T-helper 1 cell treated with Interleukin-12 subunit alpha and Interleukin-12 subunit beta and Interleukin-4 antibody, amounts not matched to agents 30 μg/mL and 1 μg/mL, for 36 hours (primary cell): ENCODE data around the gene FGF12.

ENCODE experiments used
- H3K27ac Mint-ChIP-seq: one replicate; pipeline ENCODE4 v1.8.0; 2021; ENCODE audit warnings: mild to moderate bottlenecking, mixed read lengths
- H3K27me3 Mint-ChIP-seq: one replicate; pipeline ENCODE4 v1.8.0; 2021; ENCODE audit warnings: low read depth, mixed read lengths
- H3K36me3 Mint-ChIP-seq: one replicate; pipeline ENCODE4 v1.8.0; 2021; ENCODE audit warnings: low read depth, mixed read lengths
- H3K4me1 Mint-ChIP-seq: one replicate; pipeline ENCODE4 v1.8.0; 2021; ENCODE audit warnings: low read depth, mixed read lengths
- H3K4me3 Mint-ChIP-seq: one replicate; pipeline ENCODE4 v1.8.0; 2021; ENCODE audit warnings: mild to moderate bottlenecking, moderate library complexity, mixed read lengths
- H3K9me3 Mint-ChIP-seq: one replicate; pipeline ENCODE4 v1.8.0; 2021; ENCODE audit warnings: mixed read lengths

The FGF12 gene

GRCh38 chr3:192303235-192303634, 424.1 kb downstream of the FGF12 start:
- Mint-ChIP-seq H3K36me3 (no peaks in the 10 kb centered on the region), H3K27me3 (no peaks in the 10 kb centered on the region), H3K4me1 (no peaks in the 10 kb centered on the region), H3K9me3 (no peaks in the 10 kb centered on the region), H3K27ac (no peak overlapping the region), H3K4me3 (no peak overlapping the region)

- Mint-ChIP-seq H3K9me3 (no peaks in the 10 kb centered on the region), H3K36me3 (no peaks in the 10 kb centered on the region), H3K4me3 (no peak overlapping the region), H3K27ac (no peak overlapping the region), H3K4me1 (no peaks in the 10 kb centered on the region), H3K27me3 (no peaks in the 10 kb centered on the region)
Observed at GRCh38 chr3:192302721-192303120, 424.6 kb downstream of the FGF12 start.

- Mint-ChIP-seq H3K27me3 (no peaks in the 10 kb centered on the region), H3K4me3 (no peak overlapping the region), H3K27ac (no peak overlapping the region), H3K4me1 (no peaks in the 10 kb centered on the region), H3K36me3 (no peaks in the 10 kb centered on the region), H3K9me3 (no peaks in the 10 kb centered on the region)
Observed at GRCh38 chr3:192299921-192300320, 427.4 kb downstream of the FGF12 start.

- H3K4me3 Mint-ChIP-seq: no peak overlapping the region
- H3K36me3 Mint-ChIP-seq: no peaks in the 10 kb centered on the region
- H3K9me3 Mint-ChIP-seq: no peaks in the 10 kb centered on the region
- no peaks in the 10 kb centered on the region for H3K4me1 Mint-ChIP-seq
- H3K27ac Mint-ChIP-seq: no peak overlapping the region
- no peaks in the 10 kb centered on the region for H3K27me3 Mint-ChIP-seq
Observed at GRCh38 chr3:192296845-192297244, 430.5 kb downstream of the FGF12 start.

- H3K4me3 Mint-ChIP-seq: no peak overlapping the region
- H3K36me3 Mint-ChIP-seq: no peaks in the 10 kb centered on the region
- H3K27ac Mint-ChIP-seq: no peak overlapping the region
- no peaks in the 10 kb centered on the region for H3K27me3 Mint-ChIP-seq
- H3K9me3 Mint-ChIP-seq: no peaks in the 10 kb centered on the region
- H3K4me1 Mint-ChIP-seq: no peaks in the 10 kb centered on the region
Observed at GRCh38 chr3:192284443-192285072, 442.8 kb downstream of the FGF12 start.

GRCh38 chr3:192281207-192281880, 446.0 kb downstream of the FGF12 start:
- no peak overlapping the region for H3K27ac Mint-ChIP-seq

GRCh38 chr3:192279664-192280063, 447.7 kb downstream of the FGF12 start:
- H3K9me3 Mint-ChIP-seq: no peaks in the 10 kb centered on the region
- no peaks in the 10 kb centered on the region for H3K4me1 Mint-ChIP-seq
- no peak overlapping the region for H3K27ac Mint-ChIP-seq
- no peaks in the 10 kb centered on the region for H3K27me3 Mint-ChIP-seq
- no peak overlapping the region for H3K4me3 Mint-ChIP-seq
- H3K36me3 Mint-ChIP-seq: no peaks in the 10 kb centered on the region

More at GRCh38 chr3:192281207-192281880, 446.0 kb downstream of the FGF12 start:
- Mint-ChIP-seq H3K4me3 (no peak overlapping the region), H3K36me3 (no peaks in the 10 kb centered on the region), H3K4me1 (no peaks in the 10 kb centered on the region), H3K27me3 (no peaks in the 10 kb centered on the region), H3K9me3 (no peaks in the 10 kb centered on the region)

- Mint-ChIP-seq H3K9me3 (no peaks in the 10 kb centered on the region), H3K36me3 (no peaks in the 10 kb centered on the region), H3K4me3 (no peak overlapping the region), H3K4me1 (no peaks in the 10 kb centered on the region), H3K27ac (no peak overlapping the region), H3K27me3 (no peaks in the 10 kb centered on the region)
Observed at GRCh38 chr3:192277477-192277876, 449.9 kb downstream of the FGF12 start.

- Mint-ChIP-seq H3K4me3 (no peak overlapping the region), H3K27ac (no peak overlapping the region), H3K9me3 (no peaks in the 10 kb centered on the region), H3K36me3 (no peaks in the 10 kb centered on the region), H3K27me3 (no peaks in the 10 kb centered on the region), H3K4me1 (no peaks in the 10 kb centered on the region)
Observed at GRCh38 chr3:192275741-192276355, 451.5 kb downstream of the FGF12 start.

GRCh38 chr3:192273697-192274010, 453.7 kb downstream of the FGF12 start:
- no peaks in the 10 kb centered on the region for H3K36me3 Mint-ChIP-seq
- no peak overlapping the region for H3K27ac Mint-ChIP-seq
- H3K4me3 Mint-ChIP-seq: no peak overlapping the region
- H3K4me1 Mint-ChIP-seq: no peaks in the 10 kb centered on the region
- no peaks in the 10 kb centered on the region for H3K9me3 Mint-ChIP-seq
- no peaks in the 10 kb centered on the region for H3K27me3 Mint-ChIP-seq

- Mint-ChIP-seq H3K27me3 (no peaks in the 10 kb centered on the region), H3K4me1 (no peaks in the 10 kb centered on the region), H3K4me3 (no peak overlapping the region), H3K9me3 (no peaks in the 10 kb centered on the region), H3K36me3 (no peaks in the 10 kb centered on the region), H3K27ac (no peak overlapping the region)
Observed at GRCh38 chr3:192273001-192273696, 454.2 kb downstream of the FGF12 start.

- H3K36me3 Mint-ChIP-seq: no peaks in the 10 kb centered on the region
- no peaks in the 10 kb centered on the region for H3K4me1 Mint-ChIP-seq
- no peaks in the 10 kb centered on the region for H3K27me3 Mint-ChIP-seq
- no peaks in the 10 kb centered on the region for H3K9me3 Mint-ChIP-seq
- no peak overlapping the region for H3K27ac Mint-ChIP-seq
- H3K4me3 Mint-ChIP-seq: no peak overlapping the region
Observed at GRCh38 chr3:192262001-192262400, 465.3 kb downstream of the FGF12 start.

- H3K27me3 Mint-ChIP-seq: no peaks in the 10 kb centered on the region
- H3K27ac Mint-ChIP-seq: no peak overlapping the region
- no peaks in the 10 kb centered on the region for H3K9me3 Mint-ChIP-seq
- no peaks in the 10 kb centered on the region for H3K36me3 Mint-ChIP-seq
- H3K4me3 Mint-ChIP-seq: no peak overlapping the region
- no peaks in the 10 kb centered on the region for H3K4me1 Mint-ChIP-seq
Observed at GRCh38 chr3:192261135-192261534, 466.2 kb downstream of the FGF12 start.

- Mint-ChIP-seq H3K27ac (no peak overlapping the region), H3K4me1 (no peaks in the 10 kb centered on the region), H3K9me3 (no peaks in the 10 kb centered on the region), H3K27me3 (no peaks in the 10 kb centered on the region), H3K36me3 (no peaks in the 10 kb centered on the region), H3K4me3 (no peak overlapping the region)
Observed at GRCh38 chr3:192260116-192261010, 467.0 kb downstream of the FGF12 start.
